Measurements from ENCODE around the gene PRKN. TPM values are rescaled to one million over a fixed set of nuclear protein-coding genes. Genes with fewer than 3 reads are reported as not detected.

PRKN gene
- total and polyA plus RNA-seq, 2 experiments from 2014 or later = 2.3 to 3.9 TPM

DNA sequence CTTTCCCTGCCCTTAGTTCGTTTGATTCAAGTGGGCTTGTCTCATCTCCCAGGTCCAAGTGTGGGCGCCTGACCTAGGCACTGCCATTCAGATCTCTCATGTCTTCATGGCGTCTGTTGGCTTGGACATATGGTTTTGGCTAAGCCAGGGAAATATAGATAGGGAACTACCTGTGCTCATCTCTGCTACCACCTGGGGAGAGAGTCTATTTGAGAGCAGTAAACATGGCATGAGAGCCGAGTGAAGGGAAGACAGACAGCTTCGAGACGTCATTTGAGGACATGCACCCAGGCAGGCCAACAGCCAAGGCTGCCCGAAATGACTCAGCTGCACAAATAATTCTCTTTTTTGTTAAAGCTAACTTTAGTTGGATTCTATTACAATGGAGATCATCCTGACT, 1083.0 kb downstream of the PRKN start:
- Histone ChIP-seq H4K20me1 (ENCODE audit: insufficient read depth, poor library complexity, severe bottlenecking) (no peaks in the 10 kb centered on the region), H3K36me3 (replicated peaks; ENCODE audit: insufficient read depth, low read depth) (no peaks in the 10 kb centered on the region), H3K9me3 (ENCODE audit: low read depth) (no peaks in the 10 kb centered on the region), H3K4me1 (ENCODE audit: insufficient read depth) (no peaks in the 10 kb centered on the region), H3K4me3 (no peak overlapping the region), H2AFZ (no peak overlapping the region), H3K27ac (no peak overlapping the region), H3K9me2 (replicated peaks; ENCODE audit: insufficient read depth) (no peaks in the 10 kb centered on the region), H3K4me2 (no peak overlapping the region), H3K27me3 (no peaks in the 10 kb centered on the region), H3K79me2 (no peaks in the 10 kb centered on the region)
- no peak for DNase-seq (ENCODE audit: low spot score)
- WGBS (ENCODE audit: low lambda C conversion rate, missing lambda C conversion rate) = 79% methylated on average over 7 of the region's 7 CpGs
- no peak for TF ChIP-seq EZH2 (IDR thresholded peaks at IDR 0.05; ENCODE audit: borderline replicate concordance)
- TF ChIP-seq EZH2phosphoT487 (IDR thresholded peaks at IDR 0.05; ENCODE audit: low read depth, severe bottlenecking, unreplicated experiment) = no peak
- no peak for TF ChIP-seq CTCF (IDR thresholded peaks at IDR 0.05; ENCODE audit: poor library complexity)

- H2AFZ ChIP-seq = no peak overlapping the region
- no peaks in the 10 kb centered on the region for H3K4me1 ChIP-seq (ENCODE audit: insufficient read depth)
- DNase-seq (ENCODE audit: low spot score) = no peak
- H3K27ac ChIP-seq = no peak overlapping the region
- H3K27me3 ChIP-seq = no peaks in the 10 kb centered on the region
- no peaks in the 10 kb centered on the region for H3K36me3 ChIP-seq (replicated peaks; ENCODE audit: insufficient read depth, low read depth)
- WGBS (ENCODE audit: low lambda C conversion rate, missing lambda C conversion rate) = 71% methylated on average over 1 of the region's 1 CpG
- no peaks in the 10 kb centered on the region for H4K20me1 ChIP-seq (ENCODE audit: insufficient read depth, poor library complexity, severe bottlenecking)
- no peaks in the 10 kb centered on the region for H3K79me2 ChIP-seq
- no peaks in the 10 kb centered on the region for H3K9me3 ChIP-seq (ENCODE audit: low read depth)
- no peak overlapping the region for H3K4me2 ChIP-seq
- H3K4me3 ChIP-seq = no peak overlapping the region
- H3K9me2 ChIP-seq (replicated peaks; ENCODE audit: insufficient read depth) = no peaks in the 10 kb centered on the region
- TF ChIP-seq EZH2phosphoT487 (IDR thresholded peaks at IDR 0.05; ENCODE audit: low read depth, severe bottlenecking, unreplicated experiment) (no peak), CTCF (IDR thresholded peaks at IDR 0.05; ENCODE audit: poor library complexity) (no peak), EZH2 (IDR thresholded peaks at IDR 0.05; ENCODE audit: borderline replicate concordance) (no peak)
Measured at GRCh38 chr6:161641175-161641574, 1086.4 kb downstream of the PRKN start.

GRCh38 chr6:161639772-161640171, 1087.8 kb downstream of the PRKN start:
- Histone ChIP-seq H3K9me2 (replicated peaks; ENCODE audit: insufficient read depth) (no peaks in the 10 kb centered on the region), H3K79me2 (no peaks in the 10 kb centered on the region), H4K20me1 (ENCODE audit: insufficient read depth, poor library complexity, severe bottlenecking) (no peaks in the 10 kb centered on the region), H3K9me3 (ENCODE audit: low read depth) (no peaks in the 10 kb centered on the region), H3K27me3 (no peaks in the 10 kb centered on the region), H3K36me3 (replicated peaks; ENCODE audit: insufficient read depth, low read depth) (no peaks in the 10 kb centered on the region), H3K4me1 (ENCODE audit: insufficient read depth) (no peaks in the 10 kb centered on the region), H3K4me3 (no peak overlapping the region), H3K4me2 (no peak overlapping the region), H2AFZ (no peak overlapping the region), H3K27ac (no peak overlapping the region)
- no peak for DNase-seq (ENCODE audit: low spot score)
- TF ChIP-seq CTCF (IDR thresholded peaks at IDR 0.05; ENCODE audit: poor library complexity) = no peak
- WGBS (ENCODE audit: low lambda C conversion rate, missing lambda C conversion rate) = 60% methylated on average over 2 of the region's 2 CpGs

DNA sequence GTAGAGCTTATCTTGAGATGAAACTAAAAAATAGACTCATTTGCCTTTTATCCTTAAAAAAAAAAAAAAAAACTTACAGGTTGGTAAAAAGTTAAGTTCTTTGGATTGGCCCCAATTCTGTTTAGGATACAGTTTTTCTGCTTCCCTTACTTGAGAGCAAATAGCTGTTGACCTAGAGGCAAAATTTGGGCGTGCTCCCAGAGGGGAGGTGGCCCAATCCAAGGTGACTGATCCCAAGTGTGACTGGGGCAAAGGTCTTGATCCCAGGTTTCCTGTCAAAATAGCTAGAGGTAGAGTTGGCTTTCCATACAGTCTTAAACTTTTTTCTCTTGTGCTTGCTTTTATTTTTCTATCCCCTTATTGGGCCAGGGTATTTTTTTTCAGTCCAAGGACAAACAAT, 1089.9 kb downstream of the PRKN start:
- H3K9me3 ChIP-seq (ENCODE audit: low read depth) = no peaks in the 10 kb centered on the region
- no peaks in the 10 kb centered on the region for H3K9me2 ChIP-seq (replicated peaks; ENCODE audit: insufficient read depth)
- no peak overlapping the region for H3K4me2 ChIP-seq
- no peak overlapping the region for H3K27ac ChIP-seq
- H3K4me3 ChIP-seq = no peak overlapping the region
- H3K27me3 ChIP-seq = no peaks in the 10 kb centered on the region
- H3K36me3 ChIP-seq (replicated peaks; ENCODE audit: insufficient read depth, low read depth) = no peaks in the 10 kb centered on the region
- DNase-seq (ENCODE audit: low spot score) = no peak
- H3K4me1 ChIP-seq (ENCODE audit: insufficient read depth) = no peaks in the 10 kb centered on the region
- no peak overlapping the region for H2AFZ ChIP-seq
- no peaks in the 10 kb centered on the region for H3K79me2 ChIP-seq
- WGBS (ENCODE audit: low lambda C conversion rate, missing lambda C conversion rate) = 89% methylated on average over 1 of the region's 1 CpG
- no peak for TF ChIP-seq EZH2 (IDR thresholded peaks at IDR 0.05; ENCODE audit: borderline replicate concordance)
- H4K20me1 ChIP-seq (ENCODE audit: insufficient read depth, poor library complexity, severe bottlenecking) = no peaks in the 10 kb centered on the region
